Osteoblast (primary cell): ENCODE data around the gene IQCM. TPM values are rescaled to one million over a fixed set of nuclear protein-coding genes. Genes with fewer than 3 reads are reported as not detected.

Experiments
- DNase-seq: peaks from one replicate; pipeline ENCODE4 v3.0.0; 2011; ENCODE audit warnings: low spot score, mixed read lengths; ENCODE audit not compliant: insufficient read length; ENCODE audit errors: missing footprints
- H2AFZ ChIP-seq: 2 replicates; pipeline ENCODE4 v1.6.0; 2011; ENCODE audit warnings: mild to moderate bottlenecking, low read length
- H3K27ac ChIP-seq: 2 replicates; pipeline ENCODE4 v1.5.1; 2011; ENCODE audit warnings: mild to moderate bottlenecking, low read depth, low read length, moderate library complexity
- H3K27me3 ChIP-seq: 2 replicates; pipeline ENCODE4 v1.6.0; 2012; ENCODE audit warnings: mild to moderate bottlenecking, control low read depth, inconsistent platforms, low read length, moderate library complexity; ENCODE audit not compliant: insufficient read depth
- H3K36me3 ChIP-seq: 2 replicates; pipeline ENCODE4 v1.5.1; 2011; ENCODE audit warnings: mild to moderate bottlenecking, low read length, control low read depth, moderate library complexity; ENCODE audit not compliant: insufficient read depth
- H3K4me1 ChIP-seq: 2 replicates; pipeline ENCODE4 v1.5.1; 2011; ENCODE audit warnings: mild to moderate bottlenecking, low read length, control low read depth, moderate library complexity; ENCODE audit not compliant: insufficient read depth
- H3K4me2 ChIP-seq: 2 replicates; pipeline ENCODE4 v1.6.0; 2011; ENCODE audit warnings: mild to moderate bottlenecking, low read length; ENCODE audit not compliant: insufficient read depth
- H3K4me3 ChIP-seq: fragments of 200-600 bp; sonication (generic); 3 replicates; pipeline ENCODE4 v1.5.1; 2012; ENCODE audit warnings: mild to moderate bottlenecking, low read length, inconsistent platforms; ENCODE audit not compliant: insufficient read depth
- H3K79me2 ChIP-seq: 2 replicates; pipeline ENCODE4 v1.6.0; 2012; ENCODE audit warnings: mild to moderate bottlenecking, low read length, control low read depth, inconsistent platforms; ENCODE audit not compliant: insufficient read depth
- H3K9me3 ChIP-seq: 2 replicates; pipeline ENCODE4 v1.5.1; 2011; ENCODE audit warnings: low read depth, low read length, control low read depth
- H4K20me1 ChIP-seq: 2 replicates; pipeline ENCODE4 v1.6.0; 2012; ENCODE audit warnings: mild to moderate bottlenecking, low read length, control low read depth; ENCODE audit not compliant: insufficient read depth
- CTCF ChIP-seq: IDR thresholded peaks from 2 replicates; pipeline ENCODE4 v1.5.1; 2011; ENCODE audit warnings: mild to moderate bottlenecking, low read depth, low read length, moderate library complexity; ENCODE audit errors: extremely low read depth
- total RNA-seq: library from RNA; depleted of rRNA; stranded (reverse); fragments of >200 nt; gene quantifications from 2 replicates; pipeline ENCODE4 v1.2.3, GENCODE V29; 2012

Gene IQCM
- total RNA-seq, 1 donor: not detected

GRCh38 chr4:149306537-149306936 is 509.1 kb downstream of the IQCM start:
- H3K27me3 ChIP-seq: no peaks in the 10 kb centered on the region
- TF ChIP-seq CTCF: no peak

More at GRCh38 chr4:149306537-149306936, 509.1 kb downstream of the IQCM start:
- DNase-seq: no peak
- Histone ChIP-seq H3K9me3 (no peaks in the 10 kb centered on the region), H4K20me1 (no peaks in the 10 kb centered on the region), H3K36me3 (no peaks in the 10 kb centered on the region), H3K79me2 (no peaks in the 10 kb centered on the region), H3K27ac (no peak overlapping the region), H2AFZ (no peak overlapping the region), H3K4me2 (no peak overlapping the region), H3K4me3 (no peak overlapping the region), H3K4me1 (no peaks in the 10 kb centered on the region)
